AG20443 (cell line): ENCODE results near the gene NUDT1.

Experiments
- DNase-seq: peaks from one replicate; pipeline ENCODE4 v3.0.0; 2012; ENCODE audit warnings: low spot score, mixed read lengths

NUDT1 gene

DNA sequence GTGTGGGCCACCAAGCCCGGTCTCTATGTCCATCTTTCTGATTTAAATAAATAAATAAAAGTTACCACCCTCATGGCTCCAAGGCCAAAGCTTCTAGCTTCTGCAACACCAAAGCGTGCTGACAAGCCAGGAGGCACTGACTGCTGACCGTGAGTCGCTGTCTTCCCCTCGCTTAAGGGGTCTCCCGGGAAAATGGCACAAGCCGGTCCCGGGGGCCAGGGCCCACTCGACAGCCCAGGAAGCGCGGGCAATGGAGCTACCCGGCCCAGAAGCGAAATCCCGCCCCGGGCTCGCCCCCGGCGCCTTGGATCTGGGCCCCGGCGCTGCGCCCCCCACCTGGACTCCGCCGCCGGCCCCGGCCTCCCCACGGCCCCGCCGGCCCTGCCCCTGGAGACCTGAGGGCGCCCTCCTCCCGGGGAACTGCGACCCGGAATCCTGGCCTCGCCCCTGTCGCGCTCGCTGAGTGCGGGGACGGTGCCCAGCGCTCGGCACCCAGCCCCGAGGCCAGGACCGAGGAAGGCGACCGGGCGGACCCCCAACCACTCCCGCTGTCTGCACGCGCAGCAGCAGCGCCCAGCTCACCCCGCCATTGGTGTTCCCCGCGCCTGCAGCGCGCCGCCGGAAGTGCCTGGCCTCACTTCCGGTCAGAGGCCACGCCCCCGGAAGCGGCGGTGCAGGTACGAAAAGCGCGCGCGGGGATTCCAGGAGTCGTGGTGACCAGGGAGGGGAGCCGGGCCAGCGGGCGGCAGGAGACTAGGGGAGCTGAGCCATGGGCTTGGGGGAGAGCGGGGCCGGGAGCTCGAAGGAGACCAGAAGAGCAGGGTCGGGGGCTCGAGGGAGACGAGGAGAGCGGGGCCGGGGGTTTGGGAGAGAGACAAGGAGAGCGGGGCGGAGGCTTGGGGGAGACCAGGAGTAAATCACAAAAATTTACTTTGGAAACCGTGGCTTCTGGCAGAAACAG is at the start of gene NUDT1, which contains the start of gene MRM2:
TSS of gene NUDT1 (plus strand) at position 647 of the 961 bp plus-strand sequence. CDS start 2,349 bp downstream, outside the sequence.
TSS of gene MRM2 (minus strand) at position 626 of the 961 bp plus-strand sequence. CDS start at position 590, 36 bp downstream.
- peak; percentile 94 for DNase-seq

DNA sequence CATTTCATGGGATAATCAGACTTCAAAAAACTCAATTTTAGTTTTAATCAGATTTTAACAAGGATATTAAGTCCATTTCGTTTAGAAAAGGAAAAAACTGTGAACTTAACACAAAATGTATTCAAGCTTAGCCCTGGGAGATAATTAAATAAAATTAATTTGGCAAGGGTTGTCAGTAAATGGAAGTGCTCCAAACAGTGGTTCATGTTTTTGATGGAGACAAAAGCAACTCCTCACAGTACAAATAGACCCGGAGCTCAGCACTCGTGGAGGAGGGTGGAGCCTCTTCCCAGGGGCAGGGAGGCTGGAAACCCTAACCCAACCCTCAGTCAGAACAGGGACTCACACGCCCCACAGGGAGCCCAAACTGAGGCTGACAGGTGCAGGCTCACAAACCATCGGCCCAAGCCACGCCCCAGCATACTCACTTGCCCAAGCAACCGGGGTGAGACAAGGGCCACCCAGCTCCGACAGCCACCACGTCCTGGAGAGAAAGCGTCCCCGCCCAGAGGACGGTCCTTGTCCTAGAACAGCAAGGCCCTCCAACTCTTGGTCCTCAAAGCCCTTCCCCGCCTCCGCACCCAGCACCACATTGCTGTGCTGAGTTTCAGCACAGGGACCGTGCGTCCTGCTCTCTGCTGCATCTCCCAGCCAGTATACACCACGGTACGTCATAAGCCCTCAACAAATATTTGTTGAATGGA is 49.0 kb upstream of the NUDT1 start:
- DNase-seq = no peak

- DNase-seq = no peak
Measured at GRCh38 chr7:2193575-2194305, 48.3 kb upstream of the NUDT1 start.

GRCh38 chr7:2195400-2196246 is 46.4 kb upstream of the NUDT1 start:
- DNase-seq = no peak

DNA sequence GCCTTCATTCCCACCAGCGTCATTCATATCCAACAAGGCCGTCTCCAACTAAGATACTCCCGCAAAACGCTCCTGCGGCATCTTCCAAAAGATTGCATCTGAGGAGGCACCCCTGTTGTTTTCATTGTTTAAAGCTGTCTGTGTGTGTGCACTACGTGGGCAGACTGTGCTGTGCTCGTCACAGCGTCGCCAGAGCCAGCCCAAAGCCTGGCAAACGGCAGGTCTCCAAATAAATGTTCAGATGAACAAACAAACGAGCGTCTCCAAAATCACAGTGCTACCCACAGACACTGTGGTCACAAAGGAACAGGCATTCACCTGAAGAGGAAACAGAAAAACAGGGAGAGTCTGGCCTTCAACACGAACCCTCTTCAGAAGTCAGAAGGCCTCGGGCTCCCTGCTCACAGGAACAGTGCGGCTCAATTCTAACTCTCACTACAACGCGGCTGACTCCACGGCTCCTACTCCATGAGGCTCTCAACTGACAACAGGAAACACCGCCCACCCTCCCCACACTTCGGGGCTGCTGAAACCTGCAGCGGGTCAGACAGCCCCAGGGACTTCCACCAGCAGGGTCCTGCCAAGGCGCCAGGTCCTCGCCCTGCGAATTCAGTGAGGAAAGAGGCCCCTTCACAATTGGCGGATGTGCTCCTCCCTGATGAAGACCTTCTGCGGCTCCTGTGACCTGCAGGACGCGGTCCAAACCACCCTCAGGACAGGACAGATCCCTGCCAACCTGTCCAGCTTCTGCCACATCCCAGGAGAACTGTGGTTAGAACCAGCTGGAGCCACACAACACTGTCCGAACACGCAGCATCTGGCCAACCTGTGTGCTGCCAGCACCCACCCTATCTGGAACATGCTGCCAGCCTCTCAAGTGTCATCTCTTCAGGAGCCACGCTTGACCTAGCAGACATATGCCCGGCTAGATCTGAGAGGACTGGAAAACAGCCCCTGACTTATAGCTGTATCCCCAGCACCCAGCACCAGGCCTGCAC is 45.3 kb upstream of the NUDT1 start:
- no peak for DNase-seq

GRCh38 chr7:2197436-2198155 is 44.4 kb upstream of the NUDT1 start:
- DNase-seq = no peak

- no peak for DNase-seq
Measured at GRCh38 chr7:2198206-2198605, 43.8 kb upstream of the NUDT1 start.

GRCh38 chr7:2198760-2199159 is 43.3 kb upstream of the NUDT1 start:
- DNase-seq = no peak

GRCh38 chr7:2199528-2199927 is 42.5 kb upstream of the NUDT1 start:
- DNase-seq = no peak

DNA sequence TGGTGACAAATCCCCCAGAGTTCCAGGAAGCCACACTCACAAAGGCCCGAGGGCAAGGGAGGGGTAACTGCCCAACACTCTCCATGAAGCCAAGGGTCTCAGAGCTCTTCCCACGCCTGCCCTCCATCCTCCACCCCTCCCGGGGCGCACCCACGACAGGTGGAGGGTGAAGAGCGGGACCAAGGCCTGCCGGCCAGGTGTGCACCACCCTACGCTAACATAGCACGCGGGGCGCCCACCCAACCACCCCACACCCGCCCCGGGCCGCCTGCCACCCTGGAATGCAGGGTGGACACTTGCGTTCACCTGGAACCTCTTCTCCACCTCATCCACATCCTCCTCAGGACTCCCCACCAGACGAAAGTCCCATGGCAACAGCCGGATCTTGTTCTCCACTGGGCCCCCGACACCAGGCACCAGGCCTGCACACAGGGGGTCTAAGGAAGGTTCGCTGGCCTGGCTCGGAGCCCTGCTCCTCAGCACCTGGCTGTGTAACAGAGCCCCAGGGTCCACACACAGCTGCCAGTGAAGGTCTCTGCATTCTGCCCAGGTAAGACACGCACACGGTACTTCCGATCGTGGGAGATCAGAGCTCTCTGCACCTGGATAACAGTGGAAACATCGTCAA is 42.0 kb upstream of the NUDT1 start:
- no peak for DNase-seq

DNA sequence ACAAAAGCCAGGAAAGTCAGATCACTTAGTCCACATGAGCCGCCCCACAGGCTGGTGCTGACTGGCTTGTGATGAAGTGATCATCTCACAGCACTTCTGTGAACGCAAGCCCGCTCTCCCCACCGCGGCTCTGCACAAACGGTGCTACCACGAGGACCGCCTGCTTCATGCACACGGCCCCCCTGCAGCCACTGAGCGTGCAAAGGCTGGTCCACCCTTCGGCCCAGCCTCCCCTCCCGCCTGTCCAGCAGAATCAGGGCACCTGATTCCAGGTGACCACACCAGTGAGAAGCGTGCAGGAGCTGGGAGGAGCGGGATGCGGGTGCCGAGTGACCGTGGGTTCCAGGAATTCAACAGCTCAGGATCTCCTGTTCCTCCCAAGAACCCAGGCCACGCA is 41.4 kb upstream of the NUDT1 start:
- no peak for DNase-seq

DNA sequence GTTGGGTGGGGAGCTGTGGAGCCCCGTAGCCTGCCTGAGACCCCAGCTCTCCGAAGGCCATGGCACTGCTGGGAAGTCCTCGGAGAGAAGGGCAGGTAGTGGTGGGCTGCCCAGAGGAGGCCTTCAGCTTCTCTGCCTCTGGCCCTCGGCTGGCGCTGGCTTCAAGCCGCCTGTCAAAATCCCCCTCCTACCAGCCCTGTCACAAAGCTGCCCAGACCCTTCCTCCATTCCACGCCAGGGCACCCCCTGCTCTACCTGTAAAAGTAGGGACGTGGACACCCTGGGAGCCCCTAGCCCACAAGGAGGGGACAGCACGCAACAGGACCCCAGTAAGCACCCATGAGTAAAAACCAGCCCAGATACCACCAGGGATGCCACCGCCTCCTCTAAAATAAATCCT is 40.9 kb upstream of the NUDT1 start:
- no peak for DNase-seq

GRCh38 chr7:2201686-2202360 is 40.2 kb upstream of the NUDT1 start:
- no peak for DNase-seq

DNA sequence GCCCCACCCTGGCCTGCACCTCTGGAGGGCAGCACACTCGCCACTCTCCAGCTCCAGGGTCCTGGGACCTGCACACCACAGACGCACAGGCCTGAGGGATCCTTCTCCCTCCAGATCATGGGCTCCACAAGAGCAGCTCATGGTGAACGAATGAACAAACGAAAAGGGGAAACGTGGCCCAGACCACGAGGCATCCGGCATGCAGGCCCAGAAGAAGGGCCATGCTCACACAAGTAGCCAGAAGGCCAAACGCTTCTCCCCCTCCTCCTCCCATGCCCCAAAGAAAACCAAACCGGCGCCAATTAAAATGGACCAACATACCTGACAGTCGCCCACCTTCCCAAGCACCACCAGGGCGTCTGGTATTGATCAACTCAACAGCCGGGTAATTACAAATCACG is 39.7 kb upstream of the NUDT1 start:
- DNase-seq = no peak

GRCh38 chr7:2202901-2203765 is 38.9 kb upstream of the NUDT1 start:
- DNase-seq = no peak

DNA sequence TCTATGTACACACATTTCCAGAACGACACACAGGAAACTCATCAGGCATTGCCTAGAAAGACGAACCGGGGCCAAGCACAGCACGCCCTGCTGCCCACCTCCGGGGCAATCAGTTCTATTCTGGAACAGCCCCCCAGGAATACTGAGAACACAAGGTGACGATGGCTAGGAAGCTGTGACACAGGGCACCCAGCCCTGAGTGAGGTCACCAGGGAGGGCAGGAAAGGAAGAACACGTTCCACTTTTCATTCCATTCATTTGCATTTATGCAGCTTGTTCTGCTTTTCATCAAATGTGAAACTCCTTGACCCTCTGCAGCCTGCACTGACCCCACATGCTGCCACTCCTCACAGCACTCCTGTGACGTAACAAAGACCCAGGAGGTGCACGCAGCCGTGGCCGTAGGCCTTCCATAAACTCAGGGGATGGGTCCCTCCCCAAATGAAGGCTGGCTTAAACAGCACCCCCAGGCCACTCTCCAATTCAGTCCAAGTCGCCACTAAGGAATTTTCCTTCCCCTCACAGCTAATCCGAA is 38.2 kb upstream of the NUDT1 start:
- DNase-seq = no peak

DNA sequence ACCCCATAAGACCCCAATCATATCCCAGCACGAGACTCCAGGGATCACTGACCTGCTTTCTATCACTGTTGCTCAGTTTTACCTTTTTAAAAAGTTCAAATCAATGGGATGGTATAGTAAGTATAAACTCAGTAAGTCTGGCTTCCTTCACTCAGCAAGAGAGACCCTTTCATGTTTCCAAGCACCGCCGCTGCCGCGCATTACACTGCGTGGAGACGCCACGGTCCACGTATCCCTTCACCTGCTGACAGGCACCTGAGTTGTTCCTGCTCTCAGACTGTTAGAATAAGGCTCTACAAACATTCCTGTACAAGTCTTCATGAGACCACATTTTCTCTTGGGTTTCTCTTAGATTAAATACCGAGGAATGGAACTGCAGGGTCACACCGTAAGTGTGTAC is 37.6 kb upstream of the NUDT1 start:
- DNase-seq = no peak
